HG03039 (cell line): ENCODE measurements around the gene MEX3D.
"Not testable (repeated sequence)": the region's sequence is repeated elsewhere in the genome, so short reads cannot be mapped to it uniquely, and the experiment has no call there.

Experiments
- ATAC-seq: cut with Tn5 transposase; IDR thresholded peaks from one replicate; pipeline ENCODE4 v1.9.1; 2021; ENCODE audit warnings: mild to moderate bottlenecking, moderate library complexity; ENCODE audit not compliant: unreplicated experiment

MEX3D gene

DNA sequence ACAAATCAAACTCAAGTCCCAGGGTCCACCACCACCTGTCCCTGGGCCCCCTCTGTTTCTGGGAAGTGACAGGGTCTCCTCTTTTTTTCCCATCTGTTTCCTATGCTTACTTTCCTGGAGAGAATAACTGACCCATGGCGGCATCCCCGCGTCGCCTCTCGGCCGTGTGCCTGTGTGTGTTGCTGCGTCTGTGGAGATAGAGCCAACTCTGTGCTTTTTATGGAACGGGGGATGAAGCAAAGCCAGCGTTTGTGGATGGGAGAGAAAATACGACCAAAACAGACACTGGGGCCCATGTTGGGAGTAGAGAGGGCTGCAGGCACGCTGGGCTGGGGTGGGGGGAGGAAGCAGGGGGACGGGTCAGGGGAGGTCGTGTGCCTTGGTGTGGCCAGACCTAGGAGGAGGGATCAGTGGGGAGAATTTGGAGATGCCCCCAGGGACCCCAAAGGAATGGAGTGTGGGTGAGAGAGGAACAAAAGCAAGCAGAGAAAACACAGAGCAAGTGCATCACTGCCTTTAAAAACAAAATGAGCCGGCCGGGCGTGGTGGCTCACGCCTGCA lies 27.7 kb downstream of the MEX3D start:
- no peak for ATAC-seq

DNA sequence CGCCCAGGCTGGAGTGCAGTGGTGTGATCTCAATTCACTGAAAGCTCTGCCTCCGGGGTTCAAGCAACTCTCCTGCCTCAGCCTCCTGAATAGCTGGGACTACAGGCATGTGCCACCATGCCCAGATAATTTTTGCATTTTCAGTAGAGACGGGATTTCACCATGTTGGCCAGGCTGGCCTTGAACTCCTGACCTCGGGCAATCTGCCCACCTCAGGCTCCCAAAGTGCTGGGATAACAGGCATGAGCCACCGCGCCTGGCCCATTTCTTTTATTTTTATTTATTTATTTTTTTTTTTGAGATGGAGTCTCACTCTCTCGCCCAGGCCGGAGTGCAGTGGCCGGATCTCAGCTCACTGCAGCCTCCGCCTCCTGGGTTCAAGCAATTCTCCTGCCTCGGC lies 28.4 kb downstream of the MEX3D start:
- ATAC-seq: not testable (repeated sequence)

DNA sequence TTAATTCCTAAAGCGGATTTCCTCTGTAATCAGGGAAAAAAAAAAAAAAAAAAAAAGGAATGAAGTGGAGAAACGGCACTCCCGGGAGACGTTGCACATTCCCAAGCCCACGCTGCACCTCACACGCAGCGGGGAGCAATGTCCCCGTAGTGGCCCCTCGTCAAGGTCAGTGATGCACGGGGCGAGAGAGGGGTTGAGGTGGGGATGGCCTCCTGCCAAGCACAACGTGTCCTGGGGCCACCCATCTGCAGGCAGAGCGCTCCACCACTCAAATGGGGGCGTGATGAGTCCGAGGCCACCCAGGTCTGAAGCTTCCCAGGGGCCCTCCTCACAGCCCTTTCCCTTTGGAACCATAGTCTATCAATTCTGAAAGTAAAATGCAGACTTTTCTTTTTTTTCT lies 29.1 kb downstream of the MEX3D start:
- no peak for ATAC-seq

DNA sequence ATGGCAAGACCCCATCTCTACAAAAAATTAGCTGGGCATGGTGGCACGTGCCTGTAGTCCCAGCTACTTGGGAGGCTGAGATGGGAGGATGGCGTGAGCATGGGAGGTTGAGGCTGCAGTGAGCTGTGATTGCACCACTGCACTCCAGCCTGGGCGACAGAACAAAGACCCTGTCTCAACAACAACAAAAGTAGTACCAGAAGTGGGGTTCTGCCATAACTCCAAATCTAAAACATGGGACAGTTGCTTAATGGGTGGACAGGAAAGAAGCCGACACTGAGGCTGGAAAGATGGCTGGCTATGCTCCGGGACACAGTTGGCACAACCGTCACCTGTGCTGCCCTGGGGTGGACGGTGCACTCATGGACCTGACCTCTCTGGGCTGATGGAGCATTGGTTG lies 32.4 kb downstream of the MEX3D start:
- ATAC-seq: not testable (repeated sequence)

DNA sequence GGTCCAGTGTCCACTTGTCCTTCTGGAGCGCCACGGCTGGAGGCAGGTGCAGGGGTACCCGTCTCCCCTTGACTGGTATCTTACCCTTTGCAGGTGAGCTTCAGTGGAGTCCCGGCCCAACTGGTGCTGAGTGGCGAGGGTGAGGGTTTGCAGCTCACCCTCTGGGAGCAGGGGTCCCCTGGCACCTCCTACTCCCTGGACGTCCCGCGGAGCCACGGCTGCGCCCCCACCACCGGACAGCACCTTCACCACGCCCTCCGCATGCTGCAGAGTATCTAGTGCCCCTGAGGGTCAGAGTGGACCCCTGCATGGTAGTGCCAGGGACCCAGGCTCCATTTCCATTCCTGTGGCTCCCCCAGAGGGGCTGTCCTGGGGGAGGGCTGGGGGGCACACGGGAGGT lies 33.2 kb downstream of the MEX3D start:
- ATAC-seq: no peak

DNA sequence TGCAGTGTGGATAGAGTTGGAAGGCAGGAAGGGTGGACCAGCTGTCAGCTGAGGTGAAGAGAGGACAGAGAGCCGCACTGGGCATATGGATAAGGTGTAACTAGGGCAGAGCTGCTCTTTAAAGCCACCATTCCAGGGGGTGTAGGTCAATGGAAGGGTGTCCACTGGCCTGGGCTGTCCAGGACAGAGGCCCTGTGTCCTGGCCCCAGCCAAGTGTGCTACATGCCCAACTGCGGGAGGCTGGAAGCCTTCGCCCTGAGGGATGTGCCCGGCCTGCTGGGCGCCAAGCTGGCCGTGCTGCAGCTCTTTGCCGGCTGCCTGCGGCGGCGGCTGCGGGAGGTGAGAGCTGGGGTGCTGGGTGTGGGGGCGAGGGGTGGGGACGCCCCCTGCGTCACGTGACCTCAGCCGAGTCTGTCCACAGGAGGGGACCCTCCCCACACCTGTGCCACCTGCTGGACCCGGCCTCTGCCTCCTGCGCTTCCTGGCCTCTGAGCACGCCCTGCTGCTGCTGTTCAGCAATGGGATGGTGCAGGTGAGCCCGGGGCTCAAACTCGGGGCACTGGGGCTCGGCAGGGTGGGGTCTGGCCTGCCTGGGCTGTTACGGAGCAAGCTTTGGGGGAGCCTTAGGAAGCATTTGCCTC lies 34.5 kb downstream of the MEX3D start:
- no peak for ATAC-seq

DNA sequence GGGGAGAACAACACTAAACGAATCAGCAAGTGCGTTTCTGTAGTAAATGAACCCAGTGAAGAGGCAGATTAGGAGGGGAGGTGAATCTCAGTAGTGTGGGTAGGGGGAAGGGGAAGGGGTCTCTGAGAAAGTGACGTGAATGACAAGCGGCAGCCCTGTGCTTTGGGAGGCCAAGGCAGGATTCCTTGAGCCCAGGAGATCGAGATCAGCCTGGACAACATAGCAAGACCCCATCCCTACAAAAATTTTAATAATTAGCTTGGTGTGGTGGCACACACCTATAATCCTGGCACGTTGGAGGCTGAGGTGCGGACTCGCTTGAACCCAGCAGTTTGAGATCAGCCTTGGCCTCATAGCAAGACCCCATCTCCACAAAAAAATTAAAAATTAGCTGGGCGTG lies 36.1 kb downstream of the MEX3D start:
- ATAC-seq: no peak

DNA sequence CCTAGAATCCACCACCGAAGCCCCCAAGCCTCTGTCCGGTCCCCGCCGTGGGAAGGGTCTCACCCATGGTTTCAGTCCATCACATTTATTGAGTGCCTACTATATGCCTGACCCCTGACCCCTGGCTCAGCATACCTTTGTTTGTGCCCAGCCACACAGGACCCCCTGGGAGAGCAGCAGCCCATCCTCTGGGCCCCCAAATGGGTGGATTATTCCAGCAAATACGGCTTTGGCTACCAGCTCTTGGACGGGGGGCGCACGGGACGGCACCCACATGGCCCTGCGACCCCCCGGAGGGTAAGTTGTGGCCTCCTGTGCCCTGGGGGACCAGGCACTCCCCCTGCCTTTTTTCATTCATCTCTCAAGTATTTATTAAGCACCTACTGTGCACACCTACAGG lies 36.5 kb downstream of the MEX3D start:
- no peak for ATAC-seq

GRCh38 chr19:1530856-1531255 lies 37.3 kb downstream of the MEX3D start:
- not testable (repeated sequence) for ATAC-seq

DNA sequence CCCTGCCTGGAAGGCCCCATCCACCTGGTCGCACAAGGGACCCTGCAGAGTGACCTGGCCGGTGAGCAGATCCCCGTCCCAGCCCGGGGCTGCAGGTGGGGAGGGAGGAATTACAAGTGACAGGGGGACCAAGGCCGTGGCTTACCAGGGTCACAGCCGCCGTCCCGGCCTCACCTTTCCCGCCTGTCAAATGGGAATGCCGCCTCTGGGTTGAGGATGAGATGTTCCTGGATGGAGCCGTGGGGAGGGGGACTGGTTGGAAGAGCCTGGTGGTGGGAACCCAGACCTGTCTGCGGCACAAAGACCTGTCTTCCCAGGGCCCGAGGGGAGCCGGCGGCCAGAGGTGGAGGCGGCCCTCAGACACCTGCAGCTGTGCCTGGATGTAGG lies 38.7 kb downstream of the MEX3D start:
- ATAC-seq: no peak

GRCh38 chr19:1528596-1529429 lies 39.3 kb downstream of the MEX3D start:
- ATAC-seq: no peak

DNA sequence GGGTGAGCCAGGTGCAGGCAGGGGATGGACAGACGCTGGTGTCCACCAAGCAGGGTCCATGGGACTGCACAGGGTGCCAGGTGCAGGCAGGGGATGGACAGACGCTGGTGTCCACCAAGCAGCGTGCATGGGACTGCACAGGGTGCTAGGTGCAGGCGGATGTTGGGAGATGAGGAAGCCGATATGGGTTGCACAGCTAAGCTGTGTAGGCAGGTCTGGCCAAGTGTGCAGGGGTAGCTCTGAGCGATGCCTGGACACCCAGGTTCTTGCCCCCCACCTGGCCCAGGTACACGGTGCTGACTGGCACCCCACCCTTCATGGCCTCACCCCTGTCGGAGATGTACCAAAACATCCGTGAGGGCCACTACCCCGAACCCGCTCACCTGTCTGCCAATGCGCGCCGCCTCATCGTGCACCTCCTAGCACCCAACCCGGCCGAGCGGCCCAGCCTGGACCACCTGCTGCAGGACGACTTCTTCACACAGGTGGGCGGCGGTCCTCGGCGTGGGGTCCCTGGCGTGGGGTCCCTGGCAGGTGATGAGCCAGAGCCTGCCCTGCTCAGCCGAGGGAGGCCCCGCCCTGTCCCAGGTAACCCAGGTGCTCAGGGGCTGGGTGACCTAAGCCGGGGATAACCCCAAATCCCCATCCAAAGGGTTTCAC lies 40.3 kb downstream of the MEX3D start:
- no peak for ATAC-seq

DNA sequence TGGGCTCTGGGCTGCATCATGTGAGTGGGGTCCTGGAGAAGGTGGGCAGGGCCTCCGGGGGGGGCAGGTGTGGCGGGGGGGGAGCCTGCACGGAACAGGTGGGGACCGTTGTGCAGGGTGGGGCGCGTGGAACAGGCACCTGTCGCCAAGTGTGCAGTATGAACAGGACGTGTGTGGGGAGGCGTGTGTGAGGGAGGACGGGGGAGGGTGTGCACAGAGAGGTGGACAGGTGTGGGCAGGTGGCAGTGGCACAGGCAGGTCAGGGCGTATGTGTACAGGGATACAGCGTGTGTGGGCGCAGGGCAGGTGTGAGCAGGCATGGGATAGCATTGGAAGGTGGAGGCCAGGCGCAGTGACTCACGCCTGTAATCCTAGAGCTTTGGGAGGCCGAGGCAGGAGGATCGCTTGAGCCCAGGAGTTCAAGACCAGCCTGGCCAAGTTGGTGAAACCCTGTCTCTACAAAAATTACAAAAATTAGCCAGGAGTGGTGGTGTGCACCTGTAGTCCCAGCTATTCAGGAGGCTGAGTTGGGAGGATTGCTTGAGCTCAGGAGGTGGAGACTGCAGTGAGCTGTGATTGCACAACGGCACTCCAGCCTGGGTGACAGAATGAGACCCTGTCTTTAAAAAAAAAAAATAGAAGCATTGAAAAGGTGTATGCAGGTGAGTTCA lies 41.0 kb downstream of the MEX3D start:
- no peak for ATAC-seq

DNA sequence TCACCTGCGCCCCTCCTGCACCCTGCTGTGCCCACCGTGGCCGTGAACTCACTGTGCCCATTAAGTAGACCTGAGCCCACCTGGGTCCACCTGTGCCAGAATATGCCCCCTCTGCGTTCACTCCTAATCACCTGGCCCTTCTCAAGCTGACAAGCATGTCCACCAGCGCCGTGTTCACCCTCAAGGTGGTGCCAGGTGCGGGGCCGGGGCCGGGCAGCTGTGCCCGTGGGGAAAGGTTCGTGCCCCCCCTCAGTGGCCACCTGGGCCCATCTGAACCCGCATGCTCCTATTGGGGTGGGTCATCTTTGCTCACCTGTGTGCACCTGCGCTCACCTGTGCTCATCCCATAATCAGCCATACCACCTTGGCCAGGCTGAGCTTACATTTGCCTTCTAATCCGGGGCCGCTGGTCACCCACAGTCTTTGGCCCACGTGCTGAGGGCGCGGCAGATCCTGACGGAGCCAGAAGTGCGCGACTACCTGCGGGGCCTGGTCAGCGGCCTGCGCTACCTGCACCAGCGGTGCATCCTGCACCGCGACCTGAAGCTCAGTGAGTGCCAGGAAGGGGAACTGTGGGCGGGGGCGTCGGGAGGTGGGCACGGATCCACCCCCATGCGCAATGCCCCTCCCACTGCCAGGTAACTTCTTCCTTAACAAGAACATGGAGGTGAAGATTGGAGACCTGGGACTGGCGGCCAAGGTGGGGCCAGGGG lies 41.9 kb downstream of the MEX3D start:
- ATAC-seq: no peak

GRCh38 chr19:1525343-1525742 lies 42.8 kb downstream of the MEX3D start:
- no peak for ATAC-seq

- no peak for ATAC-seq
Measured at GRCh38 chr19:1524972-1525325, 43.2 kb downstream of the MEX3D start.

GRCh38 chr19:1524287-1524971 lies 43.7 kb downstream of the MEX3D start:
- no peak for ATAC-seq

DNA sequence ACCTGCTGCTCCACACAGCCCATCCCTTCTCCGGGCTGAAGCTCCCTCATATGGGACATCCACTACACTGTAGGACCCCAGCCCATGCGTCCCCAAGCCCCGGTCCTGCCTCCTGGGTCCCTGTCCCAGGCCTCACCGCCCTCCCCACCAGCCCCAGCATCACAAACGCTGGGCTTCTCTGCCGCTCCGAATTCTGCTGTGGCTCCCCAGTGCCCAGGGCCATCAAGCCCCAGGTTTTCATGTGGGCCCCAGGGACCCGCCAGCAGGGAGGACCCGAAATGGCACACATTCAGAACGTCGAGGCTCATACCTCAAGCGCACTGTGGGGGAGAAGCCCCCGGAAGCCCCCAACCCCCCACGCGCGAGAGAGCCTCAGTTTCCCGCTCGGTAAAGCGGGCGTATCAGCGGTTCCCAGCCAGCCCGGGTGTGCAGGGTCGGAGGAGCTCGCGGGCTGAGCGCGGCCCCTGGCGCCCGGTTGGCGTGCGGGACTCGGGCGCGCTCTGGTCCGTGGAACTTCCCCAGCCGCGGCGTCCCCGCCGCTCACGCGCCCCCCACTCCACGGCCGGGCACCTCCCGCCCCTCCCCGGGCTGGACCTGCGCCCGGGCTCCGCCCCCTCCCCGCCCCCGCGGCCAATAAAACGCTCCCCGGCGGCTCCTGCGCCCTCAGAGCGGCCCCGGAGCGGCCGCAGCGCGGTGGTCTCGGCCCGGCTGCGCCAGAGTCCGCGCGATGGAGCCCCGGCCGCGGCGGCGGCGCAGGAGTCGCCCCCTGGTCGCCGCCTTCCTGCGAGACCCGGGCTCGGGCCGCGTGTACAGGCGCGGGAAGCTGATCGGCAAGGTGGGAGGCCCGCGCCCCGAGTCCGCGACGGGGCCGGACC lies 44.5 kb downstream of the MEX3D start, which contains the start of gene PLK5:
Gene PLK5 (plus strand): TSS at position 666 of the 875 bp plus-strand sequence. CDS start 2,920 bp downstream, outside the sequence.
- no peak for ATAC-seq

DNA sequence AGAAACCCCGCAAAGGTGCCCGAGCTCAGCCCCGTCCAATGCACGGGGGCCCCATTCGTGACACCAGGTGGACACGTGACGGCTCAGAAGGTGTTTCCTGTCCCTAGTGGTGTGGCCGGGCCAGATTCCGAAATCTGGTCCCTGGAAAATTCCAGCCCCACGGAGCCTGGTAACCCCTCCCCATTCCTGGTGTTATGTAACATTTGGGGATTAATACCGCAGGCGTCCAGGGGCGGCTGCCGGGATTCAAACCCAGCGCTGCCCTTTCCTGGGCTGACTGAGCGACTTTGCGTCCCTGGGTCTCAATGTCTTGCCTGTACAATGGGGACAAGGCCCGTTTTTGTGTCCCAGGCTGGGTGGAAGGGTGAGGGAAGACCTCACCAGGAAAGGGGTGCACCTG lies 45.3 kb downstream of the MEX3D start:
- ATAC-seq: no peak
